NB4 (cell line): ENCODE results near the gene WNT10A.

Experiments used
- DNase-seq: peaks from one replicate; pipeline ENCODE4 v3.0.0; 2010; ENCODE audit warnings: low read depth
- H3K4me3 ChIP-seq: one replicate; pipeline ENCODE4 v1.5.1; 2011; ENCODE audit warnings: mild to moderate bottlenecking, low read depth, low read length, moderate library complexity
- CTCF ChIP-seq: IDR thresholded peaks from one replicate; pipeline ENCODE4 v1.5.1; 2012; ENCODE audit warnings: low read depth, low read length
- MAX ChIP-seq: IDR thresholded peaks from 2 replicates; pipeline ENCODE4 v1.6.1; 2011; ENCODE audit warnings: low read depth, low read length
- MYC ChIP-seq: IDR thresholded peaks from 2 replicates; pipeline ENCODE4 v1.6.1; 2011; ENCODE audit warnings: low read depth, low read length
- POLR2A ChIP-seq: IDR thresholded peaks from 2 replicates; pipeline ENCODE4 v1.6.1; 2011; ENCODE audit warnings: mild to moderate bottlenecking; ENCODE audit not compliant: insufficient read length; ENCODE audit errors: extremely low read depth

The WNT10A gene

GRCh38 chr2:218850796-218851195 is 29.9 kb upstream of the WNT10A start:
- H3K4me3 ChIP-seq: no peak overlapping the region
- DNase-seq: no peak
- no peak for TF ChIP-seq CTCF
- no peak for TF ChIP-seq MAX
- TF ChIP-seq POLR2A: no peak
- no peak for TF ChIP-seq MYC

- TF ChIP-seq POLR2A: no peak
- TF ChIP-seq MAX: no peak
- TF ChIP-seq MYC: no peak
- TF ChIP-seq CTCF: no peak
- no peak overlapping the region for H3K4me3 ChIP-seq
- no peak for DNase-seq
These were observed 29.4 kb upstream of the WNT10A start for GRCh38 chr2:218851286-218851685.

- TF ChIP-seq CTCF (peak; percentile 81), MYC (no peak)
- peak overlapping the region; percentile 8 for H3K4me3 ChIP-seq
These were observed 27.6 kb upstream of the WNT10A start for GRCh38 chr2:218852911-218853667.

GRCh38 chr2:218853766-218854165 is 26.9 kb upstream of the WNT10A start:
- DNase-seq: peak; percentile 98
- TF ChIP-seq MYC (peak; percentile 53), POLR2A (no peak)
- peak overlapping the region; percentile 8 for H3K4me3 ChIP-seq

More at GRCh38 chr2:218852911-218853667, 27.6 kb upstream of the WNT10A start:
- DNase-seq: peak; percentile 89

DNA sequence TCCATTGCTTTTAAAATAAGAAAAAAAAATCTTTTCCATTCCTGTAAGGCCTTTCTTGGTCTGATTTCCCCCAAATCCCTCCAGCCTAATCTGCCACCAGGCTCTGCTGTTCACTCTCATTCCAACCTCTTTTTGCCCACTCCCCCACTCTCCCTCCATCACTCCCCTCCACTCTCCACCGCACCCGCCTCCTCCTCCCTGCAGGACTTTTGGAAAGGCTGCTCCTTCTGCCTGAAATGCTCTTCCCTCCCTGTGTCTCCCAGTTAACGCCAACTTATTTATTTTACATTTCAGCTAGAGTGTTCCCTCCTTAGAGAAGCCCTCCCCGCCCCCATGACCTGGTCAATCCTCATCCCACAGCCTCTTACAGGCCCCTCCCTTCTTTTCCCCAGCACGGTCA is 25.8 kb upstream of the WNT10A start:
- no peak for DNase-seq
- TF ChIP-seq MYC (no peak), CTCF (no peak), MAX (no peak), POLR2A (no peak)

GRCh38 chr2:218855305-218856166 is 25.1 kb upstream of the WNT10A start:
- no peak for DNase-seq
- TF ChIP-seq MAX: no peak
- no peak overlapping the region for H3K4me3 ChIP-seq

More for the DNA sequence above, 25.8 kb upstream of the WNT10A start:
- H3K4me3 ChIP-seq: no peak overlapping the region
